Measurements from ENCODE around the gene MAOB.

- no peak for TF ChIP-seq POLR2AphosphoS5 (IDR thresholded peaks at IDR 0.05)
- TF ChIP-seq POLR2A (IDR thresholded peaks at IDR 0.05) = no peak
- TF ChIP-seq CTCF (IDR thresholded peaks at IDR 0.05) = no peak
Measured at GRCh38 chrX:43744284-43744683, 138.0 kb downstream of the MAOB start.

Measured in upper lobe of left lung (tissue), 4 donors.